IMR-90 (cell line): Measurements from ENCODE around the gene DVL1. TPM values are rescaled to one million over a fixed set of nuclear protein-coding genes. Genes with fewer than 3 reads are reported as not detected.

Source experiments
- ATAC-seq: fragments of 200-7000 bp; cut with Tn5 transposase; 2 replicates; pipeline ENCODE4 v1.9.1; 2020; ENCODE audit warnings: low read depth, mild to moderate bottlenecking, moderate library complexity
- BruUV-seq: library from RNA; stranded (reverse); fragments of 400-500 nt; replicated peaks from 2 replicates; lab custom pipeline; 2021; lab: Mats Ljungman, UMichigan
- CTCF ChIA-PET: fragments of 300-600 bp; formaldehyde crosslinking; extraction: SDS; loops from one replicate; lab custom pipeline; 2021; ENCODE audit warnings: antibody characterized with exemption; lab: Yijun Ruan, JAX
- POLR2A ChIA-PET: fragments of 300-600 bp; sonication (Branson Sonifier 250); formaldehyde crosslinking; loops from one replicate; lab custom pipeline; 2022; ENCODE audit warnings: antibody characterized with exemption; ENCODE audit not compliant: unreplicated experiment; lab: Charles Lee
- DNase-seq: peaks from one replicate; pipeline ENCODE4 v3.0.0; 2013
- H2AFZ ChIP-seq: replicated peaks from 2 replicates; pipeline ENCODE3; 2013; ENCODE audit warnings: low read length, mild to moderate bottlenecking; ENCODE audit not compliant: poor library complexity
- H2AK5ac ChIP-seq: 2 replicates; pipeline ENCODE4 v1.6.1; 2013; ENCODE audit warnings: low read depth, low read length, inconsistent platforms
- H2AK9ac ChIP-seq: replicated peaks from 2 replicates; pipeline ENCODE3; 2013; ENCODE audit warnings: mild to moderate bottlenecking, low read depth, low read length, moderate library complexity; ENCODE audit not compliant: poor library complexity
- H2BK120ac ChIP-seq: 2 replicates; pipeline ENCODE4 v1.6.1; 2013; ENCODE audit warnings: low read depth, low read length, inconsistent platforms
- H2BK15ac ChIP-seq: 3 replicates; pipeline ENCODE4 v1.6.1; 2013; ENCODE audit warnings: low read depth, low read length, inconsistent platforms
- H2BK20ac ChIP-seq: 2 replicates; pipeline ENCODE4 v1.6.1; 2013; ENCODE audit warnings: low read depth, mild to moderate bottlenecking, inconsistent platforms, low read length, moderate library complexity
- H2BK5ac ChIP-seq: 2 replicates; pipeline ENCODE4 v1.6.1; 2013; ENCODE audit warnings: mild to moderate bottlenecking, low read depth, low read length, inconsistent platforms; ENCODE audit not compliant: poor library complexity, severe bottlenecking
- H3K14ac ChIP-seq: replicated peaks from 2 replicates; pipeline ENCODE4 v1.6.1; 2013; ENCODE audit warnings: low read depth, low read length, inconsistent platforms
- H3K18ac ChIP-seq: 2 replicates; pipeline ENCODE4 v1.6.1; 2013; ENCODE audit warnings: low read depth, low read length, control low read depth
- H3K23ac ChIP-seq: 2 replicates; pipeline ENCODE4 v1.6.1; 2013; ENCODE audit warnings: low read depth, low read length, inconsistent platforms
- H3K27ac ChIP-seq: 2 replicates; pipeline ENCODE4 v1.5.1; 2013; ENCODE audit warnings: mild to moderate bottlenecking, control low read depth, low read length; ENCODE audit not compliant: insufficient read depth
- H3K27me3 ChIP-seq: 2 replicates; pipeline ENCODE4 v1.6.1; 2013; ENCODE audit warnings: low read length; ENCODE audit not compliant: control insufficient read depth, insufficient read depth
- H3K36me3 ChIP-seq: 2 replicates; pipeline ENCODE4 v1.6.1; 2013; ENCODE audit warnings: low read length, mixed read lengths; ENCODE audit not compliant: control insufficient read depth, insufficient read depth
- H3K4ac ChIP-seq: 2 replicates; pipeline ENCODE4 v1.6.1; 2013; ENCODE audit warnings: low read depth, low read length, inconsistent platforms
- H3K4me1 ChIP-seq: 2 replicates; pipeline ENCODE4 v1.6.1; 2013; ENCODE audit warnings: low read length, mixed read lengths; ENCODE audit not compliant: control insufficient read depth, insufficient read depth
- H3K4me2 ChIP-seq: 2 replicates; pipeline ENCODE4 v1.6.1; 2013; ENCODE audit warnings: low read depth, mild to moderate bottlenecking, control low read depth, low read length, moderate library complexity
- H3K4me3 ChIP-seq: 2 replicates; pipeline ENCODE4 v1.5.1; 2013; ENCODE audit warnings: low read depth, mild to moderate bottlenecking, control low read depth, low read length, moderate library complexity; ENCODE audit not compliant: insufficient read depth
- H3K56ac ChIP-seq: 2 replicates; pipeline ENCODE4 v1.6.1; 2013; ENCODE audit warnings: low read length, inconsistent platforms; ENCODE audit not compliant: insufficient read depth; ENCODE audit errors: extremely low read depth
- H3K79me1 ChIP-seq, 2 experiments: 2 replicates each; pipeline ENCODE4 v1.6.1; 2013; ENCODE audit warnings: low read length in 2 of 2, inconsistent platforms in 1 of 2, low read depth in 1 of 2
- H3K9ac ChIP-seq: 2 replicates; pipeline ENCODE4 v1.6.1; 2013; ENCODE audit warnings: low read depth, low read length, control low read depth
- H3K9me1 ChIP-seq: 2 replicates; pipeline ENCODE4 v1.6.1; 2013; ENCODE audit warnings: low read length, inconsistent platforms; ENCODE audit not compliant: insufficient read depth
- H3K9me3 ChIP-seq: 2 replicates; pipeline ENCODE4 v1.6.1; 2013; ENCODE audit warnings: low read length; ENCODE audit not compliant: control insufficient read depth, insufficient read depth
- H4K20me1 ChIP-seq: 2 replicates; pipeline ENCODE4 v1.6.1; 2013; ENCODE audit warnings: low read length, inconsistent platforms; ENCODE audit not compliant: insufficient read depth
- H4K5ac ChIP-seq: 2 replicates; pipeline ENCODE4 v1.6.1; 2013; ENCODE audit warnings: mild to moderate bottlenecking, low read depth, low read length, control low read depth
- H4K8ac ChIP-seq, 2 experiments: 2 replicates each; pipeline ENCODE4 v1.6.1; 2013; ENCODE audit warnings: low read depth in 2 of 2, low read length in 2 of 2, control low read depth in 1 of 2, inconsistent platforms in 1 of 2
- H4K91ac ChIP-seq: 2 replicates; pipeline ENCODE4 v1.6.1; 2013; ENCODE audit warnings: low read depth, low read length, inconsistent platforms; ENCODE audit not compliant: insufficient read depth
- BHLHE40 ChIP-seq: fragments of 150-350 bp; IDR thresholded peaks from 2 replicates; pipeline ENCODE4 v1.6.1; 2016; ENCODE audit warnings: mild to moderate bottlenecking, low read depth, low read length
- CEBPB ChIP-seq: IDR thresholded peaks from 2 replicates; pipeline ENCODE4 v1.6.1; 2012; ENCODE audit warnings: low read depth, low read length, improper control_type of control experiment
- CHD1 ChIP-seq: IDR thresholded peaks from 2 replicates; pipeline ENCODE4 v1.6.1; 2012; ENCODE audit warnings: low read depth, low read length, improper control_type of control experiment
- FOS ChIP-seq: fragments of 150-350 bp; IDR thresholded peaks from 2 replicates; pipeline ENCODE4 v1.6.1; 2016; ENCODE audit warnings: low read depth, low read length
- MAZ ChIP-seq: IDR thresholded peaks from 2 replicates; pipeline ENCODE4 v1.6.1; 2012; ENCODE audit warnings: low read depth, mild to moderate bottlenecking, low read length, improper control_type of control experiment, moderate library complexity, borderline replicate concordance
- MXI1 ChIP-seq: IDR thresholded peaks from 2 replicates; pipeline ENCODE4 v1.6.1; 2012; ENCODE audit warnings: low read depth, mild to moderate bottlenecking, low read length, moderate library complexity, borderline replicate concordance
- RAD21 ChIP-seq: IDR thresholded peaks from 2 replicates; pipeline ENCODE4 v1.6.1; 2012; ENCODE audit warnings: low read length, improper control_type of control experiment
- SMC3 ChIP-seq: fragments of 150-350 bp; IDR thresholded peaks from 2 replicates; pipeline ENCODE4 v1.6.1; 2016; ENCODE audit warnings: low read depth, mild to moderate bottlenecking, antibody characterized with exemption, low read length, moderate library complexity
- WGBS, 2 experiments: methylation state at CpG; one replicate each; pipeline versions ENCODE4 v1.1.5 to v1.1.7; 2013; ENCODE audit warnings: missing lambda C conversion rate in 2 of 2; ENCODE audit not compliant: insufficient read length in 1 of 2; ENCODE audit errors: extremely low coverage in 2 of 2; 5-methylcytosine and 5-hydroxymethylcytosine counted together
- dilution Hi-C: fragments of 300-500 bp; cut with HindIII; formaldehyde crosslinking; loops from one replicate; pipeline ENCODE4 v1.14.3; 2018; ENCODE audit warnings: low sequenced_read_pairs; ENCODE audit not compliant: unreplicated experiment
- in situ Hi-C: fragments of 300-500 bp; cut with MboI; formaldehyde crosslinking; loops from 3 replicates; pipeline ENCODE4 v1.14.3; 2019; ENCODE audit warnings: low sequenced_read_pairs, inconsistent platforms, mixed read lengths
- intact Hi-C: fragments of 100-400 bp; cut with micrococcal nuclease; formaldehyde crosslinking; loops from 2 replicates; pipeline ENCODE4 v1.10.0; 2022
- microRNA-seq, 2 experiments: library from miRNA; stranded (forward) in 1 of 2; unstranded in 1 of 2; fragments of 10-50 nt in 1 of 2; fragments of <30 nt in 1 of 2; gene quantifications in 1 of 2; microRNA quantifications in 1 of 2; one replicate each; pipeline versions ENCODE3 to v1.1.0; 2013 to 2020; ENCODE audit not compliant: insufficient read depth in 1 of 2, insufficient read length in 1 of 2, unreplicated experiment in 1 of 2
- polyA plus RNA-seq, 3 experiments: library from polyadenylated mRNA; depleted of rRNA; stranded (reverse); fragments of >200 nt; gene quantifications; 2 replicates each; pipeline ENCODE4 v1.2.3, GENCODE V29; 2012; ENCODE audit warnings: low replicate concordance in 1 of 3
- small RNA-seq, 5 experiments: library from RNA; depleted of rRNA; stranded (forward); fragments of <200 nt; gene quantifications; one replicate each; pipeline ENCODE3, GENCODE V24; 2012
- total RNA-seq: library from RNA; depleted of rRNA; stranded (reverse); fragments of >200 nt; gene quantifications from 2 replicates; pipeline ENCODE4 v1.2.3, GENCODE V29; 2012; rRNA removed

DVL1 gene
- total and polyA plus RNA-seq, 2 of the 4 experiments (the other 2 are of a cell fraction): 27.2 to 35.9 TPM

DNA sequence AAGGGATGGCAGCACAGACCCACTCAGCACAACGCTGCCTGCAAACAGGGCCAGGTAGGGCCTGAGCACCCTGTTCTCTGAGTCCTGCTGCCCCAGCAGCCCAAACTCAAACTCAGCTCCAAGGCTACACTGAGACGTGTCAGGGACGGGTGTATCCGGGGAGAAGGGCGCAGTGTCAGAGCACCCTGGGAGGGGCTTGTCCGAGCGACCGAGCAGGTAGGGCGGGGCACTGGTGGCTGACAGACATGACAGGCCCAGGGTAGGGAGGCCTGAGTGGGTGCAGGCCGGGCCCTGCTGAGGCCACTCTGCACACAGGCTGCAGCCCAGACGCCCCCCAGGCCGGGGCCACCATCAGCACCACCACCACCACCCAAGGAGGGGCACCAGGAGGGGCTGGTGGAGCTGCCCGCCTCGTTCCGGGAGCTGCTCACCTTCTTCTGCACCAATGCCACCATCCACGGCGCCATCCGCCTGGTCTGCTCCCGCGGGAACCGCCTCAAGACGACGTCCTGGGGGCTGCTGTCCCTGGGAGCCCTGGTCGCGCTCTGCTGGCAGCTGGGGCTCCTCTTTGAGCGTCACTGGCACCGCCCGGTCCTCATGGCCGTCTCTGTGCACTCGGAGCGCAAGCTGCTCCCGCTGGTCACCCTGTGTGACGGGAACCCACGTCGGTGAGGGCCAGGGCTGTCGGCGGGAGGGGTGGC lies 63.5 kb downstream of the DVL1 start:
- H2BK20ac ChIP-seq: no peak overlapping the region
- intact Hi-C loops: no loop called here
- H3K36me3 ChIP-seq: no peaks in the 10 kb centered on the region
- H3K79me1 ChIP-seq: no peaks in the 10 kb centered on the region
- H3K4me1 ChIP-seq: peaks cover 6% of the 10 kb centered on the region; the same call in 1 of the 2 replicates
- H3K18ac ChIP-seq: no peak overlapping the region
- no peak overlapping the region for H3K9ac ChIP-seq
- H2BK5ac ChIP-seq: no peak overlapping the region
- in situ Hi-C loops: no loop called here
- H3K4ac ChIP-seq: no peak overlapping the region
- no peak overlapping the region for H3K56ac ChIP-seq
- H2AFZ ChIP-seq: no peak overlapping the region
- ChIA-PET POLR2A (no interaction called here), CTCF (no interaction called here)
- H3K4me2 ChIP-seq: no peak overlapping the region
- WGBS, 2 experiments: 75% methylated on average over 14 of the region's 37 CpGs; no CpG with 5 or more reads in 1 of the 2 experiments
- H3K4me3 ChIP-seq: no peak overlapping the region
- TF ChIP-seq MXI1: no peak
- TF ChIP-seq FOS: no peak
- no peak for TF ChIP-seq CHD1
- no peak for TF ChIP-seq SMC3
- TF ChIP-seq BHLHE40: no peak
- TF ChIP-seq MAZ: no peak
- TF ChIP-seq CEBPB: no peak
- TF ChIP-seq RAD21: no peak
- H3K14ac ChIP-seq: no peak overlapping the region
- ATAC-seq (no peak), DNase-seq (no peak)
- no peak overlapping the region for H3K27ac ChIP-seq
- no TSS peak for BruUV-seq
- no peaks in the 10 kb centered on the region; the same call in 1 of the 2 replicates for H4K20me1 ChIP-seq
- H3K9me3 ChIP-seq: no peaks in the 10 kb centered on the region
- no peak overlapping the region for H3K23ac ChIP-seq
- H4K91ac ChIP-seq: no peak overlapping the region
- H3K27me3 ChIP-seq: no peaks in the 10 kb centered on the region
- H2AK9ac ChIP-seq: no peak overlapping the region
- no peak overlapping the region for H2BK120ac ChIP-seq
- dilution Hi-C loops: no loop called here
- peaks cover 4% of the 10 kb centered on the region; the same call in 1 of the 2 replicates for H3K9me1 ChIP-seq
- no peak overlapping the region for H4K5ac ChIP-seq
- H4K8ac ChIP-seq: no peak overlapping the region
- no peak overlapping the region for H2AK5ac ChIP-seq
- no peak overlapping the region for H2BK15ac ChIP-seq

Small RNA genes lying within 50 kb of the gene (microRNA-seq; reads per million reads assigned to microRNA genes)
- gene MIR6726 (ENCODE audit: insufficient read depth in 1 of 2, insufficient read length in 1 of 2, unreplicated experiment in 1 of 2) (2.2 to 6.2 reads per million in 2 experiments), gene MIR6727 (ENCODE audit: unreplicated experiment) (1.1 reads per million), gene MIR6808 (ENCODE audit: unreplicated experiment) (not detected)

Small RNA genes lying within 50 kb of the gene (small RNA-seq; reads per million reads assigned to genes)
- 0 reads per million in 5 experiments for gene MIR6726

Other genes starting within 250 kb of the DVL1 start
- 2.5 and 2.9 TPM in 2 replicates for gene C1orf159, start 233.3 kb downstream of the DVL1 start, total RNA-seq
- gene C1orf159, start 233.3 kb downstream of the DVL1 start, polyA plus RNA-seq (2012; rRNA removed): 12.6 and 15.5 TPM in 2 replicates
- gene TTLL10, start 175.5 kb downstream of the DVL1 start, total RNA-seq: not detected in 2 replicates
- not detected in 2 replicates for gene TTLL10, start 175.5 kb downstream of the DVL1 start, polyA plus RNA-seq (2012; rRNA removed)
- gene TNFRSF18, start 142.8 kb downstream of the DVL1 start, total RNA-seq: 0.18 TPM in 1 of 2 replicates, not detected in the other
- gene TNFRSF18, start 142.8 kb downstream of the DVL1 start, polyA plus RNA-seq (2012; rRNA removed): 1.0 and 1.2 TPM in 2 replicates
- gene TNFRSF4, start 135.3 kb downstream of the DVL1 start, total RNA-seq: not detected in 2 replicates
- gene TNFRSF4, start 135.3 kb downstream of the DVL1 start, polyA plus RNA-seq (2012; rRNA removed): 0.15 and 0.44 TPM in 2 replicates
- 57.0 and 69.4 TPM in 2 replicates for gene SDF4, start 117.4 kb downstream of the DVL1 start, total RNA-seq
- 250 and 252 TPM in 2 replicates for gene SDF4, start 117.4 kb downstream of the DVL1 start, polyA plus RNA-seq (2012; rRNA removed)
- 12.2 and 18.3 TPM in 2 replicates for gene B3GALT6, start 117.2 kb downstream of the DVL1 start, total RNA-seq
- gene B3GALT6, start 117.2 kb downstream of the DVL1 start, polyA plus RNA-seq (2012; rRNA removed): 23.0 and 29.2 TPM in 2 replicates
- gene C1QTNF12, start 102.7 kb downstream of the DVL1 start, total RNA-seq: 0.36 TPM in 1 of 2 replicates, not detected in the other
- gene C1QTNF12, start 102.7 kb downstream of the DVL1 start, polyA plus RNA-seq (2012; rRNA removed): 1.1 and 2.6 TPM in 2 replicates
- 20.3 and 20.6 TPM in 2 replicates for gene UBE2J2, start 75.6 kb downstream of the DVL1 start, total RNA-seq
- 62.3 and 67.5 TPM in 2 replicates for gene UBE2J2, start 75.6 kb downstream of the DVL1 start, polyA plus RNA-seq (2012; rRNA removed)
- gene SCNN1D, start 69.0 kb downstream of the DVL1 start, total RNA-seq: 0.18 and 0.28 TPM in 2 replicates
- 3.7 and 4.4 TPM in 2 replicates for gene SCNN1D, start 69.0 kb downstream of the DVL1 start, polyA plus RNA-seq (2012; rRNA removed)
- gene ACAP3, start 41.5 kb downstream of the DVL1 start, total RNA-seq: 13.3 and 15.3 TPM in 2 replicates
- gene ACAP3, start 41.5 kb downstream of the DVL1 start, polyA plus RNA-seq (2012; rRNA removed): 58.2 and 75.2 TPM in 2 replicates
- 10.9 and 13.3 TPM in 2 replicates for gene PUSL1, start 40.8 kb downstream of the DVL1 start, total RNA-seq
- gene PUSL1, start 40.8 kb downstream of the DVL1 start, polyA plus RNA-seq (2012; rRNA removed): 33.0 and 43.6 TPM in 2 replicates
- gene INTS11, start 24.8 kb downstream of the DVL1 start, total RNA-seq: 52.5 and 56.1 TPM in 2 replicates
- gene INTS11, start 24.8 kb downstream of the DVL1 start, polyA plus RNA-seq (2012; rRNA removed): 123 and 134 TPM in 2 replicates
- gene CPTP, start 24.6 kb downstream of the DVL1 start, total RNA-seq: 2.7 and 3.1 TPM in 2 replicates
- gene CPTP, start 24.6 kb downstream of the DVL1 start, polyA plus RNA-seq (2012; rRNA removed): 12.1 and 15.4 TPM in 2 replicates
- under 0.01 TPM in 1 of 2 replicates, not detected in the other for gene TAS1R3, start 18.1 kb downstream of the DVL1 start, total RNA-seq
- 0.05 and 0.06 TPM in 2 replicates for gene TAS1R3, start 18.1 kb downstream of the DVL1 start, polyA plus RNA-seq (2012; rRNA removed)
- 92.5 and 97.8 TPM in 2 replicates for gene MXRA8, start 9.1 kb upstream of the DVL1 start, total RNA-seq
- 469 and 502 TPM in 2 replicates for gene MXRA8, start 9.1 kb upstream of the DVL1 start, polyA plus RNA-seq (2012; rRNA removed)
- 45.7 and 63.0 TPM in 2 replicates for gene AURKAIP1, start 25.8 kb upstream of the DVL1 start, total RNA-seq
- gene AURKAIP1, start 25.8 kb upstream of the DVL1 start, polyA plus RNA-seq (2012; rRNA removed): 107 and 129 TPM in 2 replicates
- 53.9 and 61.1 TPM in 2 replicates for gene CCNL2, start 49.9 kb upstream of the DVL1 start, total RNA-seq
- 209 and 239 TPM in 2 replicates for gene CCNL2, start 49.9 kb upstream of the DVL1 start, polyA plus RNA-seq (2012; rRNA removed)
- 141 and 149 TPM in 2 replicates for gene MRPL20, start 57.9 kb upstream of the DVL1 start, total RNA-seq
- gene MRPL20, start 57.9 kb upstream of the DVL1 start, polyA plus RNA-seq (2012; rRNA removed): 157 and 172 TPM in 2 replicates
- under 0.01 TPM in 1 of 2 replicates, not detected in the other for gene ANKRD65, start 71.9 kb upstream of the DVL1 start, total RNA-seq
- gene ANKRD65, start 71.9 kb upstream of the DVL1 start, polyA plus RNA-seq (2012; rRNA removed): 0.09 and 0.11 TPM in 2 replicates
- 0.83 and 1.1 TPM in 2 replicates for gene VWA1, start 86.3 kb upstream of the DVL1 start, total RNA-seq
- 6.1 and 9.2 TPM in 2 replicates for gene VWA1, start 86.3 kb upstream of the DVL1 start, polyA plus RNA-seq (2012; rRNA removed)
- gene ATAD3C, start 100.3 kb upstream of the DVL1 start, total RNA-seq: not detected in 2 replicates
- gene ATAD3C, start 100.3 kb upstream of the DVL1 start, polyA plus RNA-seq (2012; rRNA removed): not detected in 2 replicates
- 13.8 and 28.6 TPM in 2 replicates for gene ATAD3B, start 122.3 kb upstream of the DVL1 start, total RNA-seq
- gene ATAD3B, start 122.3 kb upstream of the DVL1 start, polyA plus RNA-seq (2012; rRNA removed): 29.0 and 38.7 TPM in 2 replicates
- 26.1 and 27.2 TPM in 2 replicates for gene ATAD3A, start 162.7 kb upstream of the DVL1 start, total RNA-seq
- 33.9 and 34.0 TPM in 2 replicates for gene ATAD3A, start 162.7 kb upstream of the DVL1 start, polyA plus RNA-seq (2012; rRNA removed)
- 1.1 and 1.6 TPM in 2 replicates for gene TMEM240, start 191.2 kb upstream of the DVL1 start, total RNA-seq
- gene TMEM240, start 191.2 kb upstream of the DVL1 start, polyA plus RNA-seq (2012; rRNA removed): 7.6 and 10.2 TPM in 2 replicates
- 33.7 and 43.3 TPM in 2 replicates for gene SSU72, start 225.4 kb upstream of the DVL1 start, total RNA-seq
- gene SSU72, start 225.4 kb upstream of the DVL1 start, polyA plus RNA-seq (2012; rRNA removed): 88.4 and 94.0 TPM in 2 replicates